ENCODE measurements around the gene VEZF1. TPM values are rescaled to one million over a fixed set of nuclear protein-coding genes. Genes with fewer than 3 reads are reported as not detected.

Gene VEZF1
- total RNA-seq, 1 experiment from 2014 or later = 50.9 TPM

DNA sequence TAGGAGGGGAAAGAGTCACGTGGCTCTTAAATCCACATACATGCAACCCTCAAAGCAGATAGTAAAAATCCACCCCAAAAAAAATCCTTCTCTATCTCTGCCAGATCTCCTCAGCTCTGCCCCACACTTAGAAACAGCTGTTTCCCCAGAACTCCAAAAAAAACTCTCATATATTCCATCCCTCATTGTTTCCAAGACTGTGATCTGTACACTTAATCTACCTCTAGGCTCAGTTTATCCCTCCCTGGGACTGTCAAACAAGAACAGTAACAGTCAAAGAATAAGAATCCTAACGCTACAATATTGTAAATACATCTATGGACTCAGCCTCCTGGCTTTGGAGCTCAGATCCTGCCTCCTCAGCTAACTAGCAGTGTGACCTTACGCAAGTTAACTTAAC lies 44.4 kb downstream of the VEZF1 start:
- peak overlapping the region; percentile 6; the same call in 1 of the 2 replicates for H3K4me2 ChIP-seq
- intact Hi-C loops (cut with micrococcal nuclease; ENCODE audit: unreplicated experiment) = loop anchor here (1.0 kb wide), 1 partner anchor 40 kb away; no protein-coding TSS in a partner anchor
- peaks cover 58% of the 10 kb centered on the region for H3K79me2 ChIP-seq (ENCODE audit: low read depth)
- no peak for DNase-seq
- ChIA-PET CTCF (interaction anchor here (0.6 to 1.2 kb wide), 2 partner anchors 26 to 731 kb away, joined by 3 to 5 read pairs; no protein-coding TSS in a partner anchor), POLR2A (ENCODE audit: unreplicated experiment) (interaction anchor here (0.5 to 0.6 kb wide), 3 partner anchors 35 to 1676 kb away, joined by 4 to 14 read pairs (median 7); no protein-coding TSS in a partner anchor)
- no peaks in the 10 kb centered on the region for H3K9me3 ChIP-seq (ENCODE audit: insufficient read depth, low read depth)
- no peaks in the 10 kb centered on the region for H3K36me3 ChIP-seq (ENCODE audit: low read depth)
- H3F3A ChIP-seq (ENCODE audit: insufficient read depth, low read depth) = peaks cover 40% of the 10 kb centered on the region
- peak overlapping the region; percentile 21; the same call in 1 of the 2 replicates for H3K27ac ChIP-seq
- H3K9me2 ChIP-seq (ENCODE audit: insufficient read depth) = no peaks in the 10 kb centered on the region
- H3K4me3 ChIP-seq = no peak overlapping the region
- H2AFZ ChIP-seq = no peak overlapping the region
- no TSS peak for BruUV-seq (replicated peaks)
- TF ChIP-seq, protein P1, sequence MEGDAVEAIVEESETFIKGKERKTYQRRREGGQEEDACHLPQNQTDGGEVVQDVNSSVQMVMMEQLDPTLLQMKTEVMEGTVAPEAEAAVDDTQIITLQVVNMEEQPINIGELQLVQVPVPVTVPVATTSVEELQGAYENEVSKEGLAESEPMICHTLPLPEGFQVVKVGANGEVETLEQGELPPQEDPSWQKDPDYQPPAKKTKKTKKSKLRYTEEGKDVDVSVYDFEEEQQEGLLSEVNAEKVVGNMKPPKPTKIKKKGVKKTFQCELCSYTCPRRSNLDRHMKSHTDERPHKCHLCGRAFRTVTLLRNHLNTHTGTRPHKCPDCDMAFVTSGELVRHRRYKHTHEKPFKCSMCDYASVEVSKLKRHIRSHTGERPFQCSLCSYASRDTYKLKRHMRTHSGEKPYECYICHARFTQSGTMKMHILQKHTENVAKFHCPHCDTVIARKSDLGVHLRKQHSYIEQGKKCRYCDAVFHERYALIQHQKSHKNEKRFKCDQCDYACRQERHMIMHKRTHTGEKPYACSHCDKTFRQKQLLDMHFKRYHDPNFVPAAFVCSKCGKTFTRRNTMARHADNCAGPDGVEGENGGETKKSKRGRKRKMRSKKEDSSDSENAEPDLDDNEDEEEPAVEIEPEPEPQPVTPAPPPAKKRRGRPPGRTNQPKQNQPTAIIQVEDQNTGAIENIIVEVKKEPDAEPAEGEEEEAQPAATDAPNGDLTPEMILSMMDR (conservative IDR thresholded peaks at IDR 0.05) = no peak
- no peak for TF ChIP-seq EZH2 (IDR thresholded peaks at IDR 0.05; ENCODE audit: low read depth)
- H3K4me1 ChIP-seq (replicated peaks; ENCODE audit: insufficient read depth) = peaks cover 49% of the 10 kb centered on the region
- H4K20me1 ChIP-seq (ENCODE audit: insufficient read depth) = no peaks in the 10 kb centered on the region
- no peaks in the 10 kb centered on the region for H3K27me3 ChIP-seq (ENCODE audit: insufficient read depth, low read depth)

DNA sequence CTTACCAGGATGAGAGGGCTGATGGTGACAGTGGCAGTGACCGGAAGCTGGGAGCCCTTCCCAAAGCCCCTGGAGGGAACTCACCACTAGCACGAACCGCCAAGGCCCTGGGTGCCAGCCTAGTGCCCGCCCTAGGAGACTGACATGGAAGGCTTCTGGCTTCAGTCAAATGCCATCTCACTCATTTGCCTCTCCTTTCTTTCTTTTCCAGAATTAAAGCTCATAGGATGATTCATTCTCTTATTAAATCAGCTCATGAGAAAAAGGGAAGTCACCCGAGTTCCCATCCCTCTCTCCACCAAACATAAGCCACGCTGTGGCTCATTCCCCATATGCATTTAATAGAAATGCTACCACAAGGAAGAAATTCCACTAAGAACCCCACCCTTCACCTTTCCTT lies 44.9 kb downstream of the VEZF1 start:
- TF ChIP-seq, protein P1 (conservative IDR thresholded peaks at IDR 0.05) = no peak
- no peak overlapping the region for H2AFZ ChIP-seq
- H3F3A ChIP-seq (ENCODE audit: insufficient read depth, low read depth) = peaks cover 37% of the 10 kb centered on the region
- peak in 1 of 2 experiments; percentile 82 for DNase-seq
- no peak overlapping the region for H3K4me3 ChIP-seq
- no TSS peak for BruUV-seq (replicated peaks)
- no peaks in the 10 kb centered on the region for H4K20me1 ChIP-seq (ENCODE audit: insufficient read depth)
- ChIA-PET POLR2A (ENCODE audit: unreplicated experiment) (interaction anchor here (0.5 to 0.6 kb wide), 3 partner anchors 35 to 1676 kb away, joined by 4 to 14 read pairs (median 7); no protein-coding TSS in a partner anchor), CTCF (interaction anchor here (0.6 to 1.2 kb wide), 2 partner anchors 25 to 730 kb away, joined by 3 to 5 read pairs; no protein-coding TSS in a partner anchor)
- H3K4me2 ChIP-seq = peak overlapping the region; percentile 6; the same call in 1 of the 2 replicates
- no peaks in the 10 kb centered on the region for H3K27me3 ChIP-seq (ENCODE audit: insufficient read depth, low read depth)
- peaks cover 61% of the 10 kb centered on the region for H3K79me2 ChIP-seq (ENCODE audit: low read depth)
- H3K9me3 ChIP-seq (ENCODE audit: insufficient read depth, low read depth) = no peaks in the 10 kb centered on the region
- intact Hi-C loops (cut with micrococcal nuclease; ENCODE audit: unreplicated experiment) = loop anchor here (1.0 kb wide), 1 partner anchor 40 kb away; no protein-coding TSS in a partner anchor
- peak overlapping the region; percentile 21; the same call in 1 of the 2 replicates for H3K27ac ChIP-seq
- H3K36me3 ChIP-seq (ENCODE audit: low read depth) = no peaks in the 10 kb centered on the region
- peaks cover 46% of the 10 kb centered on the region for H3K4me1 ChIP-seq (replicated peaks; ENCODE audit: insufficient read depth)
- H3K9me2 ChIP-seq (ENCODE audit: insufficient read depth) = no peaks in the 10 kb centered on the region

DNA sequence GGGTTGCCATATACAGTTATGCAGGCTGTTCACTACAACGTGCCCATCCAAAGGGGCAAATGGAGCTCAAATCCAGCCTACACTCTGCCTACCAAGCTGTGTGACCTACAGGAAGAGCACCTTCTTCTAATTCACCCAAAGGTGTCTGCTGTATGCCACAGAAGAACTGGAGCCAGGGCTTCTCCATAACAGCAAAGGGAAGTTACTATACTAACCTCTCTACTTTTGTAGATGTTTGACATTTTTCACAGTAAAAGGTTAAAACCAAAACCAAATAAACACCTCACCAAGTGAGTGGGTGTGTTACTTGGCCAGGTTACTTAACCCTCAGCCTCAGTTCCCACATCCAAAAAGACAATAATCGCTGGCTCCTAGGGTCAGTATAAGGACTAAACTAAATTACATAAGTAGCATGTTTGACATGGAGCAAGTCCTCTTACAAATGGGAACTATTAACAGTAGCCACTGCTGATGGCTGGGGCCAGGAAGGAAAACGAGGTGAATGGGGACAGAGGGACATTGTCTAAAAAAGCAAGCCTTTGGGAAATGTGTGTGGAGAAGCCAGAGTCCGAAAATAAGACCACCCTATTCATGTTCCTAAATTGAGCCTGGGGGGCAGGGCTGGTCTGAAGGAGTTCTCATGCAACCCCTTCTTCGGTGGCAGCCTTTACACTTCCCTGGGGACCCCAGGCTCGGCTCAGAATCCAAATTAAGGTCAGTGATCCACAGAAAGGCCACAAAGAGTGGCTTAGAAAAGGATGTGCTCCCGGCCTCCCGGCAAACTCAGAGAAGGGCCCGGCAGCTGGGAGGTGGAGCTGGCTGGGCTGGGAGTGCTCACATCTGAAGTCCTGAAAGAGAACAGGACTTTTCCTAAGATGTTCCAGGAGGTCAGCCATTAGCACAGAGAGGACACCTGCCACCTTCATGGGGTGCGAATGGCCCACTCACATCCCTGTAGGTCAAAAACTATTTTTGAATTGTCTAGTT lies 46.4 kb downstream of the VEZF1 start:
- Histone ChIP-seq H3K4me3 (no peak overlapping the region), H3K4me1 (replicated peaks; ENCODE audit: insufficient read depth) (peaks cover 43% of the 10 kb centered on the region), H2AFZ (no peak overlapping the region), H3K27ac (no peak overlapping the region), H4K20me1 (ENCODE audit: insufficient read depth) (no peaks in the 10 kb centered on the region), H3K4me2 (no peak overlapping the region), H3F3A (ENCODE audit: insufficient read depth, low read depth) (peaks cover 32% of the 10 kb centered on the region; the same call in 1 of the 2 replicates), H3K79me2 (ENCODE audit: low read depth) (peaks cover 65% of the 10 kb centered on the region), H3K27me3 (ENCODE audit: insufficient read depth, low read depth) (no peaks in the 10 kb centered on the region), H3K9me3 (ENCODE audit: insufficient read depth, low read depth) (no peaks in the 10 kb centered on the region), H3K9me2 (ENCODE audit: insufficient read depth) (no peaks in the 10 kb centered on the region), H3K36me3 (ENCODE audit: low read depth) (no peaks in the 10 kb centered on the region)
- no TSS peak for BruUV-seq (replicated peaks)
- POLR2A ChIA-PET (ENCODE audit: unreplicated experiment) = interaction anchor here (0.6 to 0.7 kb wide), 2 partner anchors 52 to 82 kb away, joined by 3 read pairs; no protein-coding TSS in a partner anchor
- TF ChIP-seq, protein P1 (conservative IDR thresholded peaks at IDR 0.05) = no peak
- TF ChIP-seq EZH2 (IDR thresholded peaks at IDR 0.05; ENCODE audit: low read depth) = no peak
- CTCF ChIA-PET = no interaction called here
- intact Hi-C loops (cut with micrococcal nuclease; ENCODE audit: unreplicated experiment) = no loop called here
- no peak for DNase-seq
